WERI-Rb-1 (cell line): ENCODE data around the gene SCARF2.
A peak's percentile ranks its signal among the peaks of the same experiment; 100 is the strongest.

ENCODE experiments used
- DNase-seq: peaks from one replicate; pipeline ENCODE4 v3.0.0-alpha.2; 2020
- H3K27ac ChIP-seq: fragments of 250-450 bp; sonication (Bioruptor Pico); 2 replicates; pipeline ENCODE4 v1.5.1; 2020; ENCODE audit warnings: mild to moderate bottlenecking, moderate library complexity
- H3K27me3 ChIP-seq: fragments of 250-450 bp; sonication (Bioruptor Pico); 2 replicates; pipeline ENCODE4 v1.5.1; 2021; ENCODE audit warnings: mild to moderate bottlenecking, low read depth, moderate library complexity; ENCODE audit not compliant: insufficient read depth, severe bottlenecking
- H3K36me3 ChIP-seq: fragments of 250-450 bp; sonication (Bioruptor Pico); 2 replicates; pipeline ENCODE4 v1.5.1; 2020; ENCODE audit warnings: mild to moderate bottlenecking, moderate library complexity
- H3K4me3 ChIP-seq: 2 replicates; pipeline ENCODE4 v1.5.1; 2011; ENCODE audit warnings: low read depth, mild to moderate bottlenecking, control low read depth, low read length
- H3K9me3 ChIP-seq: fragments of 250-450 bp; sonication (Bioruptor Pico); 2 replicates; pipeline ENCODE4 v1.5.1; 2021; ENCODE audit warnings: mild to moderate bottlenecking, moderate library complexity; ENCODE audit not compliant: severe bottlenecking
- TF ChIP-seq, protein P1 (sequence below): IDR thresholded peaks from 2 replicates; pipeline ENCODE4 v1.5.1; 2011; ENCODE audit warnings: low read depth, mild to moderate bottlenecking, control low read depth, inconsistent platforms, low read length

Gene SCARF2

DNA sequence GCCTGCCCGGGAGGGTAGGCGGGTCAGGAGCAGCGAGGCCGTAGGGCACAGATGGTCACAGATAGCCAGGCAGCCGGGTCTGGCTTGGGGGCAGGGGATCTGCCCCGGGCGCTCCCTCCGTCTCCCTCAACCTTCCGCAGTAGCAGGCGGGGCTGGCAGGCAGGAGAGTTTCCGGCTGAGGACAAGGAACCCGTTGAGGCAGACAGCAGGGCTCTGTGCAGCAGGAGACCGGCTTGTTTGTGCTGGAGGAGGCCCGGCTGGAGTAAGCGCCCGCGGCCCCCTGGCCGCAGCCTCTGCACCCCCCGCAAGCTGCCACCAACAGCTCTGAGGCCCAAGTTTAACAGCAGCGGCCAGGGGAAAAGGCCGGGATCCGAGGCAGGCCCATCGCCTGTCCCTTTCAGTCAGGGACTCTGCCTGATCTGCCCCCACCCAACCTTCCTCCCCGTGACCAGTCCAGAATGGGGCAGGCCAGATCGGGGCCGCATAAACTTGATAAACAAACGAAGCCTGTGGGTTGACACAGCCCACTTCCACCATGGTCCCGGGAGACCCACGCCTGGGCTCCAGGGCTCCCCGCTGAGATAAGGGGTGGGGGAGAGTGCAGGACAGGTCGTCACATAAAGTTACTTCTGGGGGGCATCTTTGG lies 13.6 kb downstream of the SCARF2 start:
- no peaks in the 10 kb centered on the region for H3K9me3 ChIP-seq
- H3K27me3 ChIP-seq: no peaks in the 10 kb centered on the region
- no peak overlapping the region for H3K4me3 ChIP-seq
- TF ChIP-seq, protein P1, sequence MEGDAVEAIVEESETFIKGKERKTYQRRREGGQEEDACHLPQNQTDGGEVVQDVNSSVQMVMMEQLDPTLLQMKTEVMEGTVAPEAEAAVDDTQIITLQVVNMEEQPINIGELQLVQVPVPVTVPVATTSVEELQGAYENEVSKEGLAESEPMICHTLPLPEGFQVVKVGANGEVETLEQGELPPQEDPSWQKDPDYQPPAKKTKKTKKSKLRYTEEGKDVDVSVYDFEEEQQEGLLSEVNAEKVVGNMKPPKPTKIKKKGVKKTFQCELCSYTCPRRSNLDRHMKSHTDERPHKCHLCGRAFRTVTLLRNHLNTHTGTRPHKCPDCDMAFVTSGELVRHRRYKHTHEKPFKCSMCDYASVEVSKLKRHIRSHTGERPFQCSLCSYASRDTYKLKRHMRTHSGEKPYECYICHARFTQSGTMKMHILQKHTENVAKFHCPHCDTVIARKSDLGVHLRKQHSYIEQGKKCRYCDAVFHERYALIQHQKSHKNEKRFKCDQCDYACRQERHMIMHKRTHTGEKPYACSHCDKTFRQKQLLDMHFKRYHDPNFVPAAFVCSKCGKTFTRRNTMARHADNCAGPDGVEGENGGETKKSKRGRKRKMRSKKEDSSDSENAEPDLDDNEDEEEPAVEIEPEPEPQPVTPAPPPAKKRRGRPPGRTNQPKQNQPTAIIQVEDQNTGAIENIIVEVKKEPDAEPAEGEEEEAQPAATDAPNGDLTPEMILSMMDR: no peak
- H3K27ac ChIP-seq: peak overlapping the region; percentile 60
- peak; percentile 64 for DNase-seq
- peaks cover 23% of the 10 kb centered on the region for H3K36me3 ChIP-seq

DNA sequence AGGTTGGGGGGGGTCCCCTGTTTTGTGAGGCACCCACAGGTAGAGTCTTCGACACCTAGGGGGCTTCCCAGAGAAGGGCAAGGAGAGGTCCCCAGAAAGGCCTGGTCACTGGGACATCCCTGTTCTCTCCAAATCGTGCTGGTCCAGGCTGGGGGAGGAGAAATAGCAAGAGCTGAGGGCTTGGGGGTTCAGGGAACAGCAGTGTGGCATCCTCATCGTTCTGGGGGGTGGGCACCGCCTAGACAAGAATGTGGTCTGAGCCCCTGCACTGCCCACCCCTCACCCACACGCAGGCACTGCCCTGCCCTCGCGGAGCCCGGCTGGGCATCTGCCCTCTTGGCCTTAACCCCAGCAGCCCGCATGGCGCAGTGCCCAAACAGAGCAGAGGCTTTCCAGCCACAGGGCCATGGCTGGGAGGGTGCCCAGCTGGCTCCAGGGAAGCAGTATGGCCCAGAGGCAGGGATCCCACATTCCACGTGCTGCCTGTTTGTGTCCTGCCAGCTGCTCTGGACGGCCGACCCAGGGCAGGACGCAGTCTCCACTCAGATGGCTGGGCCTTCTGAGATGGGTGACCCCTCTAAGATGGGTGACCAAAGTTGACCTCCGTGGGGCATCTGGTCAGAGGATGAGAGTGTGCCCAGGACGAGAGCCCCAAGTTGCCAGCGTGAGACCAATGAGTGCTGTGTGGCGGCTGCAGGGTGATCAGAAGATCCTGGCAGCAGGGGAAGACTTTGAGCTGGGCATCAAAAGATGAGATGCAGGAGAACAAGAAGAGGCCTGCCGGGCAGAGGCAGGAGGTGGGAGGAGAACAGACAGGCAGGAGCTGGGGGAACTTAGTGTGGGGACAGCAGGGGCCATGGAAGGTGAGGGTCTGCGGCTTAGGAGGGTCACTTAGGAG lies 14.4 kb downstream of the SCARF2 start:
- no peaks in the 10 kb centered on the region for H3K27me3 ChIP-seq
- peaks cover 20% of the 10 kb centered on the region for H3K36me3 ChIP-seq
- TF ChIP-seq, protein P1: no peak
- DNase-seq: no peak
- H3K27ac ChIP-seq: peak overlapping the region; percentile 60
- no peaks in the 10 kb centered on the region for H3K9me3 ChIP-seq
- H3K4me3 ChIP-seq: no peak overlapping the region

DNA sequence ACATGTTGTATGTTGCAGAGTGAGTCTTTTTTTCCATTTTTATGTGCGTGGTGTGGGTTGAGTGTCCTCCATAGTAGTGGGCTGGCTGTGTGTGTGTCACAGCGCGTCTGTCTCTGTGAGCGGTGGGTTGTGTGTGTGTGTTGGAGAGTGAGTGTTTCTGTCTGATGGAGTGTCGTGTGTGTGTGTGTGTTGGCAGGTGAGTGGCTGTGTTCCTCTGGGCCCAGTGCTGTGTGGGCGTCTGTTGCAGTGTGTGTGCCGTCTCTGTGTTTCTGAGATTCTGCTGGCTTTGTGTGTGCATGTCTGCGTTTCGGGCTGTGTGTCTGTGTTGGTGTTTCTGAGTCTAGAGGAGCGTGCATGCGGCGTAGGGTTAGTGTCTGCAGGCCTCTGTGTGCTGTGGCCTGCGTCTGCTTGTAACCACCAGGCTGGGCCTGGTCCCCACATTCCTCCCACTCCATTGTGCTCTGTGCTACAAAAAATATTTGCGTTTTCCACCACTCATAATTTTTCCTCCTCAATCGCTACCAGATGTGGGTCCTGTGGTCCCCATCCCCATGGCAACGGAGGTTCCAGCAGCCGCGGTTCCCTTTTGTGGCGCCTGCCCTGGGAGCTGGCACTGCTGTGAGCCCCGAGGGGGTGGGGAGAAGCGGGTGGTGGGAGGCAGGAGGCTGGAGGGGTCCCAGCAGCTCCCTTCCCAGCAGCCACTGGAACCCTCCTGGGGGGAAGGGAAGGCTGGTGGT lies 15.2 kb downstream of the SCARF2 start:
- Histone ChIP-seq H3K27me3 (no peaks in the 10 kb centered on the region), H3K27ac (no peak overlapping the region), H3K4me3 (no peak overlapping the region), H3K9me3 (no peaks in the 10 kb centered on the region), H3K36me3 (peaks cover 20% of the 10 kb centered on the region)
- TF ChIP-seq, protein P1: no peak
- no peak for DNase-seq

DNA sequence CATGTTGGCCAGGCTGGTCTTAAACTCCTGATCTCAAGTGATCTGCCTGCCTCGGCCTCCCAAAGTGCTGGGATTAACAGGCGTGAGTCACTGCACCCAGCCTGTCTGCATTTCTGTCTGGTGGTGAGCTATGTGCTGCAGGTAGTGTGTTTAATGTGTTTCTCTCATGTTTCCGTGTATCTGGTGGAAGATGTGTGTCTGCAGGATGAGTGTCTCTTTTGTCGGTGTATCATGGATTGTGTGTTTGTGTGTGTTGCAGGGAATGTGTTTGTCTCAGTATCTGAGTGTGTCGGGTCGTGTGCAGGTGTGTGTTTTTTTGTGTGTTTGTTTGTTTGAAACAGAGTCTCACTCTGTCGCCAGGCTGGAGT lies 16.1 kb downstream of the SCARF2 start:
- Histone ChIP-seq H3K27me3 (no peaks in the 10 kb centered on the region), H3K4me3 (no peak overlapping the region), H3K9me3 (no peaks in the 10 kb centered on the region), H3K27ac (no peak overlapping the region), H3K36me3 (peaks cover 12% of the 10 kb centered on the region)
- TF ChIP-seq, protein P1: no peak
- DNase-seq: no peak

DNA sequence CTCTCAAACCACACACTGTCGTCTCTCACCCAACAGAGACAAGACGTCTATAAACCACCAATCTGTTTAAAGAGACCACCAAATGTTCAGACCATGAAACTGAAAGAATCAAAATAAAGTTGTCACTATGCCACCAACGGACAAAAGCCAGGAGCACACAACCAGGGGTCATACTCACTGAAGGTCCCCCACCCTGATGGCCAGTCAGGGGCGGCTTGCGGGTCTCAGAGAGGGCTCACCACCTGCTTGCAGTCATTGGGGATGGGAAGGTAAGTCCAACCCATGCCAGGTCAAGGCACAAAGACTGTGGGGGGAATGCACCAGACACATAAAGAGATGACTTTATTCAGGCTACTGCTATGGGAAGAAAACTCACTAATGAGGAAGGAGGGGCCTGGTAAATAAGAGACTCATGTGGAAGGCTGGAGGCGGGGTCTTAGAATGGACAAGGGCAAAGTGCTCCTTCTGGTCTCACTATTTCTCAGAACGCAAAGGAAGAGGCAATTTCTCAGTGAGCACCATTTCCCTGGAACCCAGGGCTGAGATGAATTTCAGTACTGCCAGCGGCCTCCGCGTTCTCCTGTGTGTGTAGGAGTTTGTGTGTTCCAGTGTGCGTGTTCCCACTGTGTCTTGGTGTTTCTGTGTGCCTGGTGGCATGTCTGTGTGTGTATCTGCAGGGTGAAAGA lies 17.3 kb downstream of the SCARF2 start:
- no peaks in the 10 kb centered on the region for H3K9me3 ChIP-seq
- H3K4me3 ChIP-seq: no peak overlapping the region
- TF ChIP-seq, protein P1: no peak
- no peaks in the 10 kb centered on the region for H3K27me3 ChIP-seq
- H3K36me3 ChIP-seq: peaks cover 9% of the 10 kb centered on the region
- no peak for DNase-seq
- no peak overlapping the region for H3K27ac ChIP-seq
